ENCODE data around the gene ADRB1.

Gene ADRB1

DNA sequence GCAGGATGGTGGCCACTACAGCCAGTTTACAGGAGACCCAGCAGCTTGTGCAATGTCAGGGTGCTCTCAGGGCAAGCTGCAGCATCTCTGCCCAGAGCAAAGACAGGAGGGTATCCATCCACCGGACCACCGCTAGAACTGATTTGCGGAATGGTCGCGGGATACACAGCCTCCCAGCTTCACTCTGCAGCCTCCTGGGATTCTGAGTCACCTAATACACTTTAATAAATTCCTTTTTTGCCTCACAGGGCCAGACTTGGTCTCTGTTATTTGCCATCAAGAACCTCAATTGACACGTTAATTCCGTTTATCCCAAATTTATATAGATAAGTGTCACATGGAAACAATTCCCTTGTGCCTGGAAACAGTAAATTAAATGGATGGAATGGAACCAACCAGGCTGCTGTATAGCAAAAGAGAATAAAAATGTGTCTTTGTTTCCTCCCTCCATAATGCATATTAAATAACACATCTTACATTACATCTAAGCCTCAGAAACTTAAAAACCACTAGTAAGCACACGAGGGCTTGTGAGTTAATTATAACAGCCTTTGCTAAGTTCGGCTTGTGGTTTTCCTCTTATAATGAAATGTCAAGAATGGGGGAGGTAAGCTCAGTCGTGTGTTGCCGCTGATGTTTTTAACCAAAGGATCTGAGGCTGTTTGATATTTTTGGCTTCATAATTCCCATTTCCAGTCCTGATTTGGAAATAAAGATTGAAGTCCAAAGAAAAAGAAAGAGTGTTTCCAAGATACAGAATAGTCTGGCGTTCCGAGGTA lies 52.1 kb downstream of the ADRB1 start:
- DNase-seq = no peak

Measured in activated T-cell treated with anti-CD3 and anti-CD28 coated beads for 4 hours (primary cell).